ENCODE data around the gene CCDC34. TPM values are rescaled to one million over a fixed set of nuclear protein-coding genes. Genes with fewer than 3 reads are reported as not detected.

The CCDC34 gene
- total and polyA plus RNA-seq, 2 experiments from 2014 or later = 10.1 to 56.0 TPM

DNA sequence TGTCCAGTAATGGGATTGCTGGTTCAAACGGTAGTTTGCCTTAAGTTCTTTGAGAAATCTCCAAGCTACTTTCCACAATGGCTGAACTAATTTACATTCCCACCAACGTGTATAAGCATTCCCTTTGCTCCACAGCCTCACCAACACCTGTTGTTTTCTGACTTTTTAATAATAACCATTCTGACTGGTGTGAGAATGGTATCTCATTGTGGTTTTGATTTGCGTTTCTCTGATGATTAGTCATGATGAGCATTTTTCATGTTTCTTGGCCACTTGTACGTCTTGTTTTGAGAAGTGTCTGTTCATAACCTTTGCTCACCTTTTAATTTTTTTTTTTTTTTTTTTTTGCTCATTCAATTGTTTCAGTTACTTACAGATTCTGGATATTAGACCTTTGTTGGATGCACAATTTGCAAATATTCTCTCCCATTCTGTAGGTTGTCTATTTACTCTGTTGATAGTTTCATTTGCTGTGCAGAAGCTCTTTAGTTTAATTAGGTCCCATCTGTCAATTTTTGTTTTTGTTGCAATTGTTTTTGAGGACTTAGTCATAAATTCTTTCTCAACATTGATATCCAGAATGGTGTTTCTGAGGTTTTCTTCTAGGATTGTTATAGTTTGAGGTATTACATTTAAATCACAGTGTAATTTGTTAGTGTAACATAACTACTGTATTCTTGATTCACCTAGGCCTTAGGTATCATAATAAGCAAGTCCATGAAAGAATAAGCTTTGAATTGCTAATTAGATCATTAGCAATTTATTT, 33.0 kb downstream of the CCDC34 start (continued):
- TF ChIP-seq, protein P1, sequence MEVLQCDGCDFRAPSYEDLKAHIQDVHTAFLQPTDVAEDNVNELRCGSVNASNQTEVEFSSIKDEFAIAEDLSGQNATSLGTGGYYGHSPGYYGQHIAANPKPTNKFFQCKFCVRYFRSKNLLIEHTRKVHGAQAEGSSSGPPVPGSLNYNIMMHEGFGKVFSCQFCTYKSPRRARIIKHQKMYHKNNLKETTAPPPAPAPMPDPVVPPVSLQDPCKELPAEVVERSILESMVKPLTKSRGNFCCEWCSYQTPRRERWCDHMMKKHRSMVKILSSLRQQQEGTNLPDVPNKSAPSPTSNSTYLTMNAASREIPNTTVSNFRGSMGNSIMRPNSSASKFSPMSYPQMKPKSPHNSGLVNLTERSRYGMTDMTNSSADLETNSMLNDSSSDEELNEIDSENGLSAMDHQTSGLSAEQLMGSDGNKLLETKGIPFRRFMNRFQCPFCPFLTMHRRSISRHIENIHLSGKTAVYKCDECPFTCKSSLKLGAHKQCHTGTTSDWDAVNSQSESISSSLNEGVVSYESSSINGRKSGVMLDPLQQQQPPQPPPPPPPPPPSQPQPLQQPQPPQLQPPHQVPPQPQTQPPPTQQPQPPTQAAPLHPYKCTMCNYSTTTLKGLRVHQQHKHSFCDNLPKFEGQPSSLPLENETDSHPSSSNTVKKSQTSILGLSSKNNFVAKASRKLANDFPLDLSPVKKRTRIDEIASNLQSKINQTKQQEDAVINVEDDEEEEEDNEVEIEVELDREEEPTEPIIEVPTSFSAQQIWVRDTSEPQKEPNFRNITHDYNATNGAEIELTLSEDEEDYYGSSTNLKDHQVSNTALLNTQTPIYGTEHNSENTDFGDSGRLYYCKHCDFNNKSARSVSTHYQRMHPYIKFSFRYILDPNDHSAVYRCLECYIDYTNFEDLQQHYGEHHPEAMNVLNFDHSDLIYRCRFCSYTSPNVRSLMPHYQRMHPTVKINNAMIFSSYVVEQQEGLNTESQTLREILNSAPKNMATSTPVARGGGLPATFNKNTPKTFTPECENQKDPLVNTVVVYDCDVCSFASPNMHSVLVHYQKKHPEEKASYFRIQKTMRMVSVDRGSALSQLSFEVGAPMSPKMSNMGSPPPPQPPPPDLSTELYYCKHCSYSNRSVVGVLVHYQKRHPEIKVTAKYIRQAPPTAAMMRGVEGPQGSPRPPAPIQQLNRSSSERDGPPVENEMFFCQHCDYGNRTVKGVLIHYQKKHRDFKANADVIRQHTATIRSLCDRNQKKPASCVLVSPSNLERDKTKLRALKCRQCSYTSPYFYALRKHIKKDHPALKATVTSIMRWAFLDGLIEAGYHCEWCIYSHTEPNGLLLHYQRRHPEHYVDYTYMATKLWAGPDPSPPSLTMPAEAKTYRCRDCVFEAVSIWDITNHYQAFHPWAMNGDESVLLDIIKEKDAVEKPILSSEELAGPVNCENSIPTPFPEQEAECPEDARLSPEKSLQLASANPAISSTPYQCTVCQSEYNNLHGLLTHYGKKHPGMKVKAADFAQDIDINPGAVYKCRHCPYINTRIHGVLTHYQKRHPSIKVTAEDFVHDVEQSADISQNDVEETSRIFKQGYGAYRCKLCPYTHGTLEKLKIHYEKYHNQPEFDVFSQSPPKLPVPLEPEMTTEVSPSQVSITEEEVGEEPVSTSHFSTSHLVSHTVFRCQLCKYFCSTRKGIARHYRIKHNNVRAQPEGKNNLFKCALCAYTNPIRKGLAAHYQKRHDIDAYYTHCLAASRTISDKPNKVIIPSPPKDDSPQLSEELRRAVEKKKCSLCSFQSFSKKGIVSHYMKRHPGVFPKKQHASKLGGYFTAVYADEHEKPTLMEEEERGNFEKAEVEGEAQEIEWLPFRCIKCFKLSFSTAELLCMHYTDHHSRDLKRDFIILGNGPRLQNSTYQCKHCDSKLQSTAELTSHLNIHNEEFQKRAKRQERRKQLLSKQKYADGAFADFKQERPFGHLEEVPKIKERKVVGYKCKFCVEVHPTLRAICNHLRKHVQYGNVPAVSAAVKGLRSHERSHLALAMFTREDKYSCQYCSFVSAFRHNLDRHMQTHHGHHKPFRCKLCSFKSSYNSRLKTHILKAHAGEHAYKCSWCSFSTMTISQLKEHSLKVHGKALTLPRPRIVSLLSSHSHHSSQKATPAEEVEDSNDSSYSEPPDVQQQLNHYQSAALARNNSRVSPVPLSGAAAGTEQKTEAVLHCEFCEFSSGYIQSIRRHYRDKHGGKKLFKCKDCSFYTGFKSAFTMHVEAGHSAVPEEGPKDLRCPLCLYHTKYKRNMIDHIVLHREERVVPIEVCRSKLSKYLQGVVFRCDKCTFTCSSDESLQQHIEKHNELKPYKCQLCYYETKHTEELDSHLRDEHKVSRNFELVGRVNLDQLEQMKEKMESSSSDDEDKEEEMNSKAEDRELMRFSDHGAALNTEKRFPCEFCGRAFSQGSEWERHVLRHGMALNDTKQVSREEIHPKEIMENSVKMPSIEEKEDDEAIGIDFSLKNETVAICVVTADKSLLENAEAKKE (CRISPR knock-in tag; IDR thresholded peaks at IDR 0.05) = no peak
- TF ChIP-seq CTCF (conservative IDR thresholded peaks at IDR 0.05; ENCODE audit: low read depth in 2 of 2) (no peak), ZNF331 (CRISPR knock-in tag; IDR thresholded peaks at IDR 0.05; ENCODE audit: low read depth) (no peak), POLR2AphosphoS5 (IDR thresholded peaks at IDR 0.05; ENCODE audit: low read depth) (no peak), STAT1 (IDR thresholded peaks at IDR 0.05; ENCODE audit: unreplicated experiment) (no peak), CREB1 (CRISPR knock-in tag; IDR thresholded peaks at IDR 0.05; ENCODE audit: low read depth) (no peak), ETS1 (IDR thresholded peaks at IDR 0.05) (no peak)

Measured in GM23338 (cell line).